Measurements from ENCODE around the gene TYRP1. TPM values are rescaled to one million over a fixed set of nuclear protein-coding genes. Genes with fewer than 3 reads are reported as not detected.

The TYRP1 gene
- total RNA-seq, 2 experiments from 2014 or later, result not detected

DNA sequence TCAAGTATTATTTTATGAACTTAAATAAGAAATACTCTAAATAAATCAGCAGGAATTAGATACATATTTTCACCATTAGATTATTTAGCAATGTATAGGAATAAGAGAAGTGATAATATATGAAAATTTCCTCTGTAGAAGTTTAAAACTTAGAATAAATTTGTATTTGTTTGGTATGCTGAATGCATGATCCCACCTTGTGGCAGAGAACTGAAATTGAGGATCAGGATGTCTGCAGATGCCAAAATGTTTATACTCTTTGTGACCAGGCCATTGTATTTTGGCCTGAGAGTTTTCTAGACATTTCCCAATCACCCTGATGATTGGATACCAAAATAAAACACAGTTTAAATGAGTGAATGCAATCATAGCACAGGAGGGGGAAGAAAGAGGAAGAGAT is 6.3 kb downstream of the TYRP1 start:
- no peaks in the 10 kb centered on the region for H3K27me3 Mint-ChIP-seq
- no peak for DNase-seq
- CTCF ChIA-PET, result no interaction called here
- peaks cover 24% of the 10 kb centered on the region for H3K9me3 Mint-ChIP-seq
- no peak overlapping the region for H3K4me3 Mint-ChIP-seq
- POLR2A ChIA-PET, result no interaction called here
- H3K36me3 Mint-ChIP-seq, result no peaks in the 10 kb centered on the region
- intact Hi-C loops (cut with micrococcal nuclease), result no loop called here
- no peaks in the 10 kb centered on the region for H3K4me1 Mint-ChIP-seq (ENCODE audit: low read depth)
- no peak overlapping the region for H3K27ac Mint-ChIP-seq

DNA sequence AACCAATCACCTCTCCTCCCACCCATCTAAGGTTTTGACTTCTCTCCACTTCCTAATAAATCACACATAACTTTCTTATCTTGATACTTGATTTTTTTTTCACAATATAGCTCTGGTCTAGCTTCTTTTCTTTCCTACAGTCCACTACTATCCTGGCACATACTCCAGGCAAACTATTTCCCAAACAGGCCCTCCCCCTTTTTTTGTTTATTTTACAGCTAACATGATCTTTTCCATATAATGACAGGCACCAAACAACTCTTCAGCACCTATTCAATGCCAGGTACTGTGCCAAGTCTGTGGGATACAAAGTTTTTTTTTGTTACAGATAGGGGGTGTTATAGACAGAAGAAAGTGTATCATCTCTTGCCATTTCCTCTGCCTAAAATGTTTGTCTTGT is 7.9 kb downstream of the TYRP1 start:
- Mint-ChIP-seq H3K27me3 (no peaks in the 10 kb centered on the region), H3K27ac (no peak overlapping the region), H3K4me1 (ENCODE audit: low read depth) (no peaks in the 10 kb centered on the region), H3K9me3 (peaks cover 16% of the 10 kb centered on the region), H3K4me3 (no peak overlapping the region), H3K36me3 (no peaks in the 10 kb centered on the region)
- POLR2A ChIA-PET, result no interaction called here
- intact Hi-C loops (cut with micrococcal nuclease), result no loop called here
- DNase-seq, result no peak
- CTCF ChIA-PET, result no interaction called here

DNA sequence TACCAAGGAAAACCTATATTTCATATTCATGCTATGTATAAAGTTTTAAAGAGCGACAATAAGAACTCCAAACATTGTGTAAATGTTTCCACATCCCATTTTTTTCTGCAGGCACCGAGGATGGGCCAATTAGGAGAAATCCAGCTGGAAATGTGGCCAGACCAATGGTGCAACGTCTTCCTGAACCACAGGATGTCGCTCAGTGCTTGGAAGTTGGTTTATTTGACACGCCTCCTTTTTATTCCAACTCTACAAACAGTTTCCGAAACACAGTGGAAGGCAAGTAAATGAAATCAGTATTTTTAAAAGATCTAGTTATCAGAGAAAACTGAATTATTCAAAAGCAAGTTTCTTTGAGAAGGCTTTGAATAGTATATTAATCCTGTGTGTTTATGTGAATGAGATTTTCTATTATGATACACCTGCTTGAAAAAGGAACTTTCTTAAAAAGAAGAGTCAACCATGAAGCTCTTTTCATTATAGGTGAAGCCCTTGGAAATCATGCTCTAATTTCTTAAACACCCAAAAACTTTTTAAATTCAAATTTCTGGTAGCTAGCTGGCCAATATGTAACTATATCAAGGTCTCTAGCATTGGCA is 9.1 kb downstream of the TYRP1 start:
- Mint-ChIP-seq H3K36me3 (no peaks in the 10 kb centered on the region), H3K27ac (no peak overlapping the region), H3K4me3 (no peak overlapping the region), H3K4me1 (ENCODE audit: low read depth) (no peaks in the 10 kb centered on the region), H3K9me3 (peaks cover 16% of the 10 kb centered on the region), H3K27me3 (no peaks in the 10 kb centered on the region)
- DNase-seq, result no peak
- ChIA-PET CTCF (no interaction called here), POLR2A (no interaction called here)
- intact Hi-C loops (cut with micrococcal nuclease), result no loop called here

DNA sequence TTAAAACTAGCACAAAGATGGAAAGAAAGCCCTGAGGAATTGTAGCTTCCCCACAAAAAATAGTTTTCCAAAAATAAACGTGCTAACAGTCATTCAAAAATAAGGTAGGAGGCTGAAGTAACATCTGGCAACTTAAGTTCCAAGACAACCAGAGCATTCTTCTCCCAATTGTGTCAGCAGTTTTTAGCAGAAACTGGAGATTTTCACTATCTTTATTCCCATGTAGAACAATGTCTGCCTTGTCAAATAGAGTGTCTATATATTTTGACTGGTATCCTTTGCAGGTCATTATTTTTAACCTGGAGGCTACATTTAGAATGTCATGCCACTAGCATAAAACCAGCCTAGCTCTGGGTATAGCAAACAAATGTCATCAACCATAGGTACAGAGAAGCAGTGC is 10.8 kb downstream of the TYRP1 start:
- Mint-ChIP-seq H3K27ac (no peak overlapping the region), H3K4me3 (no peak overlapping the region), H3K36me3 (no peaks in the 10 kb centered on the region), H3K9me3 (peaks cover 18% of the 10 kb centered on the region), H3K27me3 (no peaks in the 10 kb centered on the region), H3K4me1 (ENCODE audit: low read depth) (no peaks in the 10 kb centered on the region)
- ChIA-PET POLR2A (no interaction called here), CTCF (no interaction called here)
- intact Hi-C loops (cut with micrococcal nuclease), result no loop called here
- DNase-seq, result no peak

DNA sequence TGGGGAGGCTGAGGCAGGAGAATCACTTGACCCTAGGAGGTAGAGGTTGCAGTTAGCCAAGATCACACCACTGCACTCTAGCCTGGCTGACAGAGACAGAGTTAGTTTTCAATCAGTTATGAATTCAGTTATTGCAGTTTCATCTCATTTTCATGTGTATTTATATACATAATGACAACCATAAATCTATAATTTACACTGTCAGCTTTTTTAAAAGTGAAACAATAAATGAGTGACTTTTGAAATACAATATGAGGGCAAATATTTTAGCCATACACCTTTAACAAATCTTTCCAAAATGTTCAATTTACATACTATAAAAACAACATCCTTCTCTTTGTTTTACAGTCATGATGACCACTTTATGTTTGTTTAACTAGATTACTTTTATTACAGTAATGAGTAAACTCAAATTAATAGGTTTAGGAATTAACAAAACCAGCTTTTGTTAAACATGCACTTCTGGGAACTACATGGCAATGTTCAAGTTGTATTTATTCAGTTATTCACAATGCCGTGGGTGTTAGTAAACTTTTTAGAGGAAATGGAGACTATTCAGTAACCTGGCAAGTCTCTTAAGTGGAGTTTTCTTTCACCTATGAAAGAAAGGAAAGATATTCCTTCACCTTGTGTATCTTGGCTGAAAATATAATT is 12.7 kb downstream of the TYRP1 start:
- Mint-ChIP-seq H3K4me3 (no peak overlapping the region), H3K27ac (no peak overlapping the region), H3K4me1 (ENCODE audit: low read depth) (no peaks in the 10 kb centered on the region), H3K36me3 (no peaks in the 10 kb centered on the region), H3K9me3 (peaks cover 14% of the 10 kb centered on the region), H3K27me3 (no peaks in the 10 kb centered on the region)
- intact Hi-C loops (cut with micrococcal nuclease), result no loop called here
- ChIA-PET POLR2A (no interaction called here), CTCF (no interaction called here)
- no peak for DNase-seq

DNA sequence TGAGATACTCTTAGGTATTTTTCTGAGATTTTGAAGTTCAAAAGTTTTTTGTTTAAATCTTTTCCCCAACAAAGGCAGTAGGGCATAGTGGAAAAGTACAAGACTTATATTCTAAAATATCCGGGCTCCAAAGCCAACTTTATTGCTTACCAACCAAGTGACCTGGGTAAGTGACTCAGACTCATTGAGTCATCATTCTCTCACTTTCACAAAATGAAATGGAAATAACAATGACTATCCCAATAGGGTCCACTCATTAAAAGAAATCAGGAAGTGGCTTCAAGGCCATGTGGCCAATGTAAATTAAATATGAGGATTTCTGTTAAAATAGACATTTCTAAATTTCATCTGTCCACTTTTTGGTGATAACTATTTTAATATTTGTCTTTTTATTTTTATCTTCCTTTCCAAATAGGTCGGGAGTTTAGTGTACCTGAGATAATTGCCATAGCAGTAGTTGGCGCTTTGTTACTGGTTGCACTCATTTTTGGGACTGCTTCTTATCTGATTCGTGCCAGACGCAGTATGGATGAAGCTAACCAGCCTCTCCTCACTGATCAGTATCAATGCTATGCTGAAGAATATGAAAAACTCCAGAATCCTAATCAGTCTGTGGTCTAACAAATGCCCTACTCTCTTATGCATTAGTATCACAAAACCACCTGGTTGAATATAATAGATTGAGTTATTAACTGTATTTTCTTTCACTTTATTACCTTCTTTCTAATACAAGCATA is 15.5 kb downstream of the TYRP1 start:
- H3K27me3 Mint-ChIP-seq, result no peaks in the 10 kb centered on the region
- H3K4me1 Mint-ChIP-seq (ENCODE audit: low read depth), result no peaks in the 10 kb centered on the region
- no peak for DNase-seq
- H3K36me3 Mint-ChIP-seq, result no peaks in the 10 kb centered on the region
- ChIA-PET POLR2A (no interaction called here), CTCF (no interaction called here)
- H3K27ac Mint-ChIP-seq, result no peak overlapping the region
- H3K9me3 Mint-ChIP-seq, result peaks cover 12% of the 10 kb centered on the region
- no peak overlapping the region for H3K4me3 Mint-ChIP-seq
- intact Hi-C loops (cut with micrococcal nuclease), result no loop called here

DNA sequence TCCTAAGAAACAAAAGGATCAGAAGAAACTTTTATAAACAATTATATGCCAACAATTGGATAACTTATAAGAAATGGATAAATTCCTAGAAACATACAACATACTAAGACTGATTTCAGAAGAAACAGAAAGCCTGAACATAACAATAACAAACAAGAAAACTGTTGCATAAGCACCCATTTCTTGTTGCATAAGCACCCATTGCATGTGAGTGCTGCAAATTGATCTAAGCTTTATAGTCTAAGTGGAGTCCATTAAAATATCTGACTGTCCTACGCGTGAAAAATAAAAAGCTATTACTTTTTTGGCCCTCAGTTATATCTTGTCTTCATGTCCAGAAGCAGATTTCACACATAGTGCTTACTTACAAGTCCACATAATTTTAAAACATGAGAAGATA is 19.3 kb downstream of the TYRP1 start:
- ChIA-PET CTCF (no interaction called here), POLR2A (no interaction called here)
- H3K4me3 Mint-ChIP-seq, result no peak overlapping the region
- intact Hi-C loops (cut with micrococcal nuclease), result no loop called here
- no peaks in the 10 kb centered on the region for H3K27me3 Mint-ChIP-seq
- H3K4me1 Mint-ChIP-seq (ENCODE audit: low read depth), result no peaks in the 10 kb centered on the region
- H3K36me3 Mint-ChIP-seq, result no peaks in the 10 kb centered on the region
- H3K27ac Mint-ChIP-seq, result no peak overlapping the region
- H3K9me3 Mint-ChIP-seq, result peaks cover 9% of the 10 kb centered on the region
- no peak for DNase-seq

DNA sequence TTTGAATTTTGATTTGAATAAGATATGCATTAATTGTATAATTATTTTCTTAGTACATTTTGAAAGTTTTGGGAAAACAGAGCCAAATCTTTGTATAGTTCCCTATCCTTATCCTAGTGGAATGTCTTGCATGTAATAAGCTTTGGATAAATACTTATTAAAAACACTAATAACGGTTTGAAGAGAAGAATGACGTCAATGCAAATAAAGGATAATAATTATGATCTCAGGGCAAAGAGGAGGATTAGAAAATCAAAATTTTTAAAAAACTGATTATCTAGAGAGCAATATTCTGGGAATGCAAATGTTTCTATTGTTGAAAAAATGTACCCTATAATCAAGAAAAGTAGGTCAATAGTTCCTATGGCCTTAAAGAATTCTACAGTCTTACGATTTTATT is 22.1 kb downstream of the TYRP1 start:
- H3K27me3 Mint-ChIP-seq, result no peaks in the 10 kb centered on the region
- DNase-seq, result no peak
- H3K36me3 Mint-ChIP-seq, result no peaks in the 10 kb centered on the region
- peaks cover 4% of the 10 kb centered on the region for H3K9me3 Mint-ChIP-seq
- intact Hi-C loops (cut with micrococcal nuclease), result loop anchor here (5.0 kb wide), 1 partner anchor 372 kb away; no protein-coding TSS in a partner anchor
- H3K27ac Mint-ChIP-seq, result no peak overlapping the region
- no peak overlapping the region for H3K4me3 Mint-ChIP-seq
- ChIA-PET POLR2A (no interaction called here), CTCF (no interaction called here)
- no peaks in the 10 kb centered on the region for H3K4me1 Mint-ChIP-seq (ENCODE audit: low read depth)

DNA sequence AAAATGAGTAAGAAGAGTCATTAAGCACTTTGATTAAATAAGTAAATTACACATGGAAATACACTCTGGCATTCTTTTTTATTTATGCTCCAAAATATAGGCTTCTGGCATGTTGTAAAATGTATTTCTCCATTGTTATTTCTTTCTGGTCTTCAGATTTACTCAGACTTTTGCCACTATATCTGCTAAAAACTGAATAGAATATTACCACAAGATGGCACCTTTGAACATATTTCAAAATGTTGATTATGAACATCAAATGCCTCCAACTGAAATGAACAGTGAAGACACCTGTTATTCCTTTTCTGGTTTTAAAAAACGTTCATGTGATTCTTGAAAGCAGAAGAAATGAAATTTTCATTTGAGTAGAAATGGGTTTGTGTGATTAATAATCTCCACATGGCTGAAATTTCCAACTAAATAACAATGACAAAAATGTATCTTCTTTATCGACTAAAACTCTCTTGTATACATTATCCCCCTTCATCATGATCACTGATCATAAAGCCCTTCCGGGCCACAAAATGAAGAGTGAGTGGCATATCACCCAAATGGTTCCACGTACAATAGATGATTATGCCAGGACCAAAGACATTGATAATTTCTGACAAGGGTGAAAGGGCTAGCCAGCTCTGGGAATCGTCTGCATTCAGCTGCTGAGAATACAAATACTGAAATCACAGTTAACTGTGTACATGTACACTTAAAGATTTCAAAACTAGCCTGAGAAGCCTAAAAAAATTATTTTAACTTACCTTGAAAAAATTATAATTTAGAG is 23.8 kb downstream of the TYRP1 start:
- H3K4me1 Mint-ChIP-seq (ENCODE audit: low read depth), result no peaks in the 10 kb centered on the region
- no peak overlapping the region for H3K4me3 Mint-ChIP-seq
- no peaks in the 10 kb centered on the region for H3K36me3 Mint-ChIP-seq
- ChIA-PET POLR2A (no interaction called here), CTCF (no interaction called here)
- peaks cover 10% of the 10 kb centered on the region for H3K9me3 Mint-ChIP-seq
- no peaks in the 10 kb centered on the region for H3K27me3 Mint-ChIP-seq
- DNase-seq, result no peak
- no peak overlapping the region for H3K27ac Mint-ChIP-seq
- intact Hi-C loops (cut with micrococcal nuclease), result loop anchor here (5.0 kb wide), 1 partner anchor 370 kb away; no protein-coding TSS in a partner anchor

DNA sequence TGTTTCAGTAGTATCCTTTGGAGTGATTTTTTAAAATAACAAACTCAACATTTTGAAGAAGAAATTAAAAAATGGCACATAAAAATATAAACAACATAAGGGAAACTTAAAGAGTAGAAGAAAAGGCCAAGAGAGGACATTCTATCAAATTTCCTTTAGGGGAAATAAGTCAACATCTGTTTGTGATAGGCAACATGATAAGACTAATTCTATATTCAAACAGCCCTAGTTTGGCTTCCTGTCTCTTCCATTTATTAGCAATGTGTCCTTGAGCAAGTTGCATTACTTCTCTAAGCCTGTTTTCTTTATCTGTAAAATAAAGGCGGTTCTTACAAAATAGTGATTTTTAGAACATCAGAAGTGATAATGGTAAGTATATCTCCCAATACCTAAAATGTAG is 24.7 kb downstream of the TYRP1 start:
- no peak overlapping the region for H3K27ac Mint-ChIP-seq
- no peaks in the 10 kb centered on the region for H3K4me1 Mint-ChIP-seq (ENCODE audit: low read depth)
- intact Hi-C loops (cut with micrococcal nuclease), result loop anchor here (5.0 kb wide), 1 partner anchor 369 kb away; no protein-coding TSS in a partner anchor
- POLR2A ChIA-PET, result no interaction called here
- peaks cover 15% of the 10 kb centered on the region for H3K9me3 Mint-ChIP-seq
- no peaks in the 10 kb centered on the region for H3K27me3 Mint-ChIP-seq
- no peaks in the 10 kb centered on the region for H3K36me3 Mint-ChIP-seq
- CTCF ChIA-PET, result no interaction called here
- DNase-seq, result no peak
- no peak overlapping the region for H3K4me3 Mint-ChIP-seq

DNA sequence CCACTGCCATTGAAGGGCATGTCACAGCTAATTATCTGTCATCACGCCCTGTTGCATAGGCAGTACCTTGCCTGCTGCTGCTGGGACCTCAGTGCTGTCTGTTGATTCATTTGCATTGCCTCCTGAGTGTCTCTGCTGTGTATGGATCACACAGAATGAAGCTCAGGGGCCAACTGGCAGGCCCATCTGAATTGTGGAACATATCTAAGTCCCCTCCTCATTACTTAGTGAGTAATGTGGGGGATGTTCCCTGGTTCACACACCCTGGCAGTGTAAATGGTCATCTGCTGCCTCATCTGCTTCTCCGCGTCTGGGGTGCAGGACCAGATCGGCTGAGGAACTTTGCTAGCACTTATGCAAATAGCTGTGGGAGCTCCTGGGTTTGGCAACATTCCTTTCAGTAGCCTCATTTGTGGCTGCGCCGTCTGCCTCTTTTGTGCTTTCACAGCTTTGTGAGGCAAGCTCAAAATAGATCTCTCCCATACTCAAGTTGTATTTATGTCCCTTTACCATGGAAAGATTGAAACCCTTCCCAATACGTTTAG is 25.4 kb downstream of the TYRP1 start:
- ChIA-PET CTCF (no interaction called here), POLR2A (no interaction called here)
- no peak overlapping the region for H3K4me3 Mint-ChIP-seq
- intact Hi-C loops (cut with micrococcal nuclease), result loop anchor here (5.0 kb wide), 1 partner anchor 369 kb away; no protein-coding TSS in a partner anchor
- DNase-seq, result no peak
- no peaks in the 10 kb centered on the region for H3K27me3 Mint-ChIP-seq
- no peak overlapping the region for H3K27ac Mint-ChIP-seq
- no peaks in the 10 kb centered on the region for H3K36me3 Mint-ChIP-seq
- no peaks in the 10 kb centered on the region for H3K4me1 Mint-ChIP-seq (ENCODE audit: low read depth)
- peaks cover 21% of the 10 kb centered on the region for H3K9me3 Mint-ChIP-seq

DNA sequence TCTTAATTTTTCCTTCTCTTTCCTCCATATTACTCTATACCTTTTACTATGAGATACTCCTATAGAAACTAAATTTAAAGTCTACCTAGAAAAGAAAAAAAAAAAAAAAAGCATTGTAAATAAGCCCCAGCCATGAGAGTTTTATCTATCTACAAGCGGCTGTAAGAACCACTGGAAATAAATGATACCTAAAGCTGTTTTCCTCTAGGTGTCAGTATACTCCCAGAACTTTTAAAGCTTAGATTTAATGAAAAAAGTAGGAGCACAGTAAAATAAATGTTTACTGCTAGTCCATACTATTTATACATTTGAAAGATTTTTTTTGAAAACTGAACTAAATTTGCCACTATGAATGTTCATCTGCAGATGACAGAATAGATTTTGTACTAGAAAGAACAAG is 26.2 kb downstream of the TYRP1 start:
- ChIA-PET POLR2A (no interaction called here), CTCF (no interaction called here)
- Mint-ChIP-seq H3K36me3 (no peaks in the 10 kb centered on the region), H3K27me3 (no peaks in the 10 kb centered on the region), H3K27ac (no peak overlapping the region), H3K4me1 (ENCODE audit: low read depth) (no peaks in the 10 kb centered on the region), H3K9me3 (peaks cover 25% of the 10 kb centered on the region), H3K4me3 (no peak overlapping the region)
- intact Hi-C loops (cut with micrococcal nuclease), result loop anchor here (5.0 kb wide), 1 partner anchor 368 kb away; no protein-coding TSS in a partner anchor
- DNase-seq, result no peak

Data from activated CD4-positive, alpha-beta memory T cell treated with anti-CD3 and anti-CD28 coated beads for 36 hours (primary cell).